Activated CD8-positive, alpha-beta T cell treated with anti-CD3 and anti-CD28 coated beads for 36 hours (primary cell): Measurements from ENCODE around the gene CDH23. TPM values are rescaled to one million over a fixed set of nuclear protein-coding genes. Genes with fewer than 3 reads are reported as not detected.

Experiments
- ATAC-seq: fragments of 200-7000 bp; cut with Tn5 transposase; one replicate; pipeline ENCODE4 v1.10.0; 2021; ENCODE audit warnings: mild to moderate bottlenecking, moderate library complexity
- CTCF ChIA-PET: fragments of 350-600 bp; sonication (Branson Sonifier 250); formaldehyde crosslinking; loops from one replicate; lab custom pipeline; 2021; ENCODE audit warnings: antibody characterized with exemption; lab: Charles Lee
- POLR2A ChIA-PET: fragments of 350-600 bp; sonication (Branson Sonifier 250); formaldehyde crosslinking; loops from one replicate; lab custom pipeline; 2021; ENCODE audit warnings: antibody characterized with exemption; lab: Charles Lee
- DNase-seq: peaks from one replicate; pipeline ENCODE4 v3.0.0-alpha.2; 2020
- H3K27ac Mint-ChIP-seq: one replicate; pipeline ENCODE4 v1.8.0; 2021; ENCODE audit warnings: mild to moderate bottlenecking, mixed read lengths
- H3K27me3 Mint-ChIP-seq: one replicate; pipeline ENCODE4 v1.8.0; 2021; ENCODE audit warnings: mixed read lengths
- H3K36me3 Mint-ChIP-seq: one replicate; pipeline ENCODE4 v1.8.0; 2021; ENCODE audit warnings: low read depth, mixed read lengths
- H3K4me1 Mint-ChIP-seq: one replicate; pipeline ENCODE4 v1.8.0; 2021; ENCODE audit warnings: low read depth, mixed read lengths
- H3K4me3 Mint-ChIP-seq: one replicate; pipeline ENCODE4 v1.8.0; 2021; ENCODE audit warnings: mild to moderate bottlenecking, moderate library complexity, mixed read lengths
- H3K9me3 Mint-ChIP-seq: one replicate; pipeline ENCODE4 v1.8.0; 2021; ENCODE audit warnings: mixed read lengths
- CTCF ChIP-seq: fragments of 200-600 bp; IDR thresholded peaks from one replicate; pipeline ENCODE4 v1.8.0; 2022; ENCODE audit warnings: antibody characterized with exemption, mild to moderate bottlenecking
- intact Hi-C: fragments of 100-400 bp; cut with micrococcal nuclease; formaldehyde crosslinking; loops from one replicate; pipeline ENCODE4 v1.10.0; 2022
- total RNA-seq, 2 experiments: library from RNA; stranded (reverse); gene quantifications; one replicate each; pipeline ENCODE4 v1.2.3, GENCODE V29; 2021

The CDH23 gene
- total RNA-seq, 2 experiments from 2014 or later = 2.4 to 2.7 TPM

- no peak overlapping the region for H3K4me3 Mint-ChIP-seq
- no peaks in the 10 kb centered on the region for H3K36me3 Mint-ChIP-seq
- TF ChIP-seq CTCF = no peak
- ChIA-PET POLR2A (no interaction called here), CTCF (interaction anchor here (1.2 to 2.5 kb wide), 3 partner anchors 52 to 307 kb away, joined by 3 to 7 read pairs (median 3); partner anchors contain the start of gene VSIR)
- no peak for DNase-seq
- intact Hi-C loops = no loop called here
- no peaks in the 10 kb centered on the region for H3K9me3 Mint-ChIP-seq
- no peaks in the 10 kb centered on the region for H3K4me1 Mint-ChIP-seq
- no peak for ATAC-seq
- H3K27me3 Mint-ChIP-seq = no peaks in the 10 kb centered on the region
- H3K27ac Mint-ChIP-seq = no peak overlapping the region
Measured at GRCh38 chr10:71622154-71622526, 225.4 kb downstream of the CDH23 start.

DNA sequence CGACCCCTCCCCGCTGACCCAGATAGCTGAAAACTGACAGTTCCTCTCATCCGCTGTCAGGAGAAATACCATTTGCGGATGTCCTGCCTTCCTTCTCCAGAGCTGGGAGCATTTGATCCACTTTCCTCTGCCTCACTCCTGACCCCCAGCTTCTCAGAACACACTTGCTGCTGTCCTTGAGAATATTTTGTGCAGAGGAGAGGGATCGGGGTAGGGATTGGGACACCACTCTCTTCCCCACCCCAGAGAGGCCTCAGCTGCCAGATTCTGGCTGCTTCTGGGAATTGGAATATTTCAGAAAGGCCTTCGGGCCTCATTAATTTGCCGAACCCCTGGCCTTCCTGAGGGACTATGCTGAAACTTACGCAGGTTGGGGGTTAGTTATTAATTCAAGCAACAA, 225.9 kb downstream of the CDH23 start:
- ChIA-PET CTCF (interaction anchor here (1.0 to 2.5 kb wide), 4 partner anchors 13 to 308 kb away, joined by 3 to 7 read pairs (median 3); partner anchors contain the start of gene VSIR), POLR2A (no interaction called here)
- no peaks in the 10 kb centered on the region for H3K27me3 Mint-ChIP-seq
- no peak overlapping the region for H3K27ac Mint-ChIP-seq
- no peaks in the 10 kb centered on the region for H3K4me1 Mint-ChIP-seq
- H3K9me3 Mint-ChIP-seq = no peaks in the 10 kb centered on the region
- H3K36me3 Mint-ChIP-seq = no peaks in the 10 kb centered on the region
- no peak for TF ChIP-seq CTCF
- intact Hi-C loops = no loop called here
- H3K4me3 Mint-ChIP-seq = no peak overlapping the region
- ATAC-seq (no peak), DNase-seq (no peak)

- ChIA-PET POLR2A (no interaction called here), CTCF (interaction anchor here (0.9 to 2.5 kb wide), 7 partner anchors 9 to 308 kb away, joined by 3 to 7 read pairs (median 3); partner anchors contain the start of gene VSIR)
- Mint-ChIP-seq H3K27ac (no peak overlapping the region), H3K4me3 (no peak overlapping the region), H3K4me1 (no peaks in the 10 kb centered on the region), H3K9me3 (no peaks in the 10 kb centered on the region), H3K36me3 (no peaks in the 10 kb centered on the region), H3K27me3 (no peaks in the 10 kb centered on the region)
- intact Hi-C loops = no loop called here
- no peak for ATAC-seq
- no peak for TF ChIP-seq CTCF
- no peak for DNase-seq
Measured at GRCh38 chr10:71623098-71623985, 226.6 kb downstream of the CDH23 start.

GRCh38 chr10:71623986-71624291, 227.2 kb downstream of the CDH23 start:
- no peaks in the 10 kb centered on the region for H3K4me1 Mint-ChIP-seq
- no peaks in the 10 kb centered on the region for H3K27me3 Mint-ChIP-seq
- DNase-seq (no peak), ATAC-seq (no peak)
- H3K9me3 Mint-ChIP-seq = no peaks in the 10 kb centered on the region
- H3K27ac Mint-ChIP-seq = no peak overlapping the region
- H3K4me3 Mint-ChIP-seq = no peak overlapping the region
- CTCF ChIA-PET = interaction anchor here (0.9 to 2.5 kb wide), 5 partner anchors 9 to 242 kb away, joined by 3 to 7 read pairs (median 3); no protein-coding TSS in a partner anchor
- H3K36me3 Mint-ChIP-seq = no peaks in the 10 kb centered on the region
- TF ChIP-seq CTCF = no peak
- POLR2A ChIA-PET = no interaction called here
- intact Hi-C loops = no loop called here

DNA sequence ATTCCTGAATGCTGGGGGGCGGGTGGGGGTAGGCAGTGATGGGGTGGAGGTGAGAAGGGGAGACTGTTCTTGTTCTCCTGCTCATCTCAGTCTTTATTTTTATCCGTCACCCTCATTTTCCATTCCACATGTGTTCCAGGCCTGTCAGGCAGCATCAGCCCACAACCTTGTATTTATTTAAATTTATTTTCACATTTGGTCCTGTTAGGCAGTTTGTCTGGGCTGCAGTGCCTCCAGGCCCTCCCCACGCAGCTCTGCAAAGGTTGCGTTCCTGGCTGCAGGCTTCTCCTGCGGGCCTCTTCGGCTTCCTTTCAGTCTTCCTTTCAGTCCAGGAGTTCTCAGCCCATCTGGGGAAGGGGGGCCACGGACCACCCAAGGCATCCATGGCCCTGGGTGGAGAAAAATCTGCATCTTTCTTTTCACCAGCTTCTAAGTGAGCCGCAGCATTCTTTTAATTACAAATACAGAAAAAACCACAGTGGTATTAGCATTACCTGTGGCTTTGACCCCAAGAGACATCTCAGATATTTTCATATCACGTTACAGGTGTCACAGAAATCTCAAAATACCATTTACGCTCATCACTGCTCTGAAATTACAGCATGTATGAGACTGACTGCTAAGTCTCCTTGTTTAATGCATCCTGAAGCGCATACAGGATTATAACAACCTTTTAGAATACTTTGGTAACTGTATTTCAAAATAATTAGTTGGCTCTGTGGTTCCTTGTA, 228.9 kb downstream of the CDH23 start:
- no peaks in the 10 kb centered on the region for H3K36me3 Mint-ChIP-seq
- ATAC-seq (no peak), DNase-seq (no peak)
- H3K4me1 Mint-ChIP-seq = no peaks in the 10 kb centered on the region
- H3K4me3 Mint-ChIP-seq = no peak overlapping the region
- POLR2A ChIA-PET = no interaction called here
- TF ChIP-seq CTCF = no peak
- no peaks in the 10 kb centered on the region for H3K9me3 Mint-ChIP-seq
- CTCF ChIA-PET = interaction anchor here (1.2 to 1.3 kb wide), 2 partner anchors 13 to 19 kb away, joined by 3 read pairs; no protein-coding TSS in a partner anchor
- no peaks in the 10 kb centered on the region for H3K27me3 Mint-ChIP-seq
- intact Hi-C loops = no loop called here
- H3K27ac Mint-ChIP-seq = no peak overlapping the region
